GM18499 (cell line): ENCODE data around the gene ZNF165.
"Not testable (repeated sequence)": the region's sequence is repeated elsewhere in the genome, so short reads cannot be mapped to it uniquely, and the experiment has no call there.

Experiments
- ATAC-seq: cut with Tn5 transposase; IDR thresholded peaks from one replicate; pipeline ENCODE4 v1.9.1; 2021; ENCODE audit warnings: moderate number of reproducible peaks; ENCODE audit not compliant: insufficient read depth, unreplicated experiment

ZNF165 gene

DNA sequence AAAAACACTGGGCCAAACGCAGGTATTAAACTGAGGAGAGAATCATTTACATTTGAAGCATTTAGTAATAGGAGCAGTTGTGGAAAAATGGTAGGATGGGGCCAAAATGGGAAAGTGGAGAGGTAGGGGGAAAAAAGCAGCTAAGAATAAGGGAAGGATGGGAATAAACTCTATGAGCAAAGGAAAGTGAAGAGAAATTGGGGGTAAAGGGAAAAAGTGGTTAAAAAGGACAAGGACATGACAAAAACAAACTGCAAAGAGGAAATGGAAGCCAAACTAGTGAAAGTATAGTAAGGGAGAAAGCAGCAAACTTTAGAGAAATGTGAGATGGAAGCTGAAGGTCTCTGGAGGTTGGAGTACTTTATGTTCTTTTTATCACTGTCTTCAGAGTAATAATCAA is 37.8 kb downstream of the ZNF165 start:
- no peak for ATAC-seq

DNA sequence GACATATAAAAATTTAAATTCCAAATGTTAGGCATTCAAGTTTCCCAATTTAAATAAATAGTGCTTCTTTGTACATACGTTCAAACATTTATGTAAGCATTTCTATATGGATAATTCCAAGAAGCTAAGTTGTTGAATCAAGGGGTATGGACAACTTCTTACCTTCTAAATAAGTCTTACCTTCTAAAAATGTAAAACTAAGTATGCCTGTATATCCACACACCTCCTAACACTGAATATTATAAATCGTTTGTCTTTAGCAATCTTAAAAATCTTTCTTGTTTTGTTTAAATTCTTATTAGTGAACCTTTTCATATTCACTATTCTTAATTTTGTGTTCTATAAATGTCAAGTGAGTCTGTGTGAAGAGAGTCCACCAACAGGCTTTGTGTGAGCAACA is 41.5 kb downstream of the ZNF165 start:
- ATAC-seq, result no peak

DNA sequence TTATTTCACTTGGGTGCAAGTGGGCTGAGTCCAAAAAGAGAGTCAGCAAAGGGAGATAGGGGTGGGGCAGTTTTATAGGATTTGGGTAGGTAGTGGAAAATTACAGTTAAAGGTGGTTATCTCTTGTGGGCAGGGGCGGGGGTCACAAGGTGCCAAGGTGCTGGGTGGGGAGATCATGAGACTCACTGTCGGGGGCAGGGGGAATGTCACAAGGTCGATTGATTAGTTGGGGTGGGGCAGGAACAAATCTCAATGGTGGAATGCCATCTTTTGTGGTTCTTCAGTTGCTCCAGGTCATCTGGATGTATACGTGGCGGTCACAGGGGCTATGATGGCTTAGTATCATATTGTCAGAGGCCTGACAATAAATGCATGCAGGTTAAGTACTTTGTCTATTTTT is 41.9 kb downstream of the ZNF165 start:
- not testable (repeated sequence) for ATAC-seq

DNA sequence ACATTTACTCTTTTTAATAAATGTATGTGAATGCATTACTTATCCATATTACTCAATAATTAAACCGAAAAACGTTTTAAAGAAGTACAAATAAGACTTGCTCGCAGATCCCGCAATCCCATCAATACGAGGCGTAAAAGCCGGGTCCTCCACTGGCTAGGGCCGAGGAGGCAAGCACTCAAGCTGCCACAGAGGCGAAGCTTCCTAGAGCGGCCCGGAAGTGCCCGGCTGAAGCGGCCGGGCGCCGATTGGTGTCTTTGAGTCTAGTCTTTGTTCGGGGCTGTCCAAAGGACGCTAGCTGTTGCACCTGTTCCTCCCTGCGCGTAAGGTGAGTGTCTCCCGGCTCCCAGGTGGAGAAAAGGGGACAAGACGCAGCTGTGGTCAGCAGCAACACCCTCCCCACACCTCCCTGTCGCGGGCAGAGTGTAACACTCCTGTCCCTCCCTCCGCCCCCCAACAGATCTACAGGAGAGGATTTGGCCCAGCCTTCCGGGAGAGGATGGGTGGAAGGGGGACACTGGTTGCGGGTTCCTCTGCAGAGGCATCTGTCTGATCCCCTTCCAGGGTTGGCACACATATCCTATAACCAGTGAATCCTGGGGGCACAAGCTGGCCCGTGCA is 44.1 kb downstream of the ZNF165 start, which contains the start of gene ZSCAN16:
Gene ZSCAN16, plus strand, starts transcription at position 260 of the 621 bp plus-strand sequence. CDS start 835 bp downstream, outside the sequence.
- peak; percentile 51 for ATAC-seq

DNA sequence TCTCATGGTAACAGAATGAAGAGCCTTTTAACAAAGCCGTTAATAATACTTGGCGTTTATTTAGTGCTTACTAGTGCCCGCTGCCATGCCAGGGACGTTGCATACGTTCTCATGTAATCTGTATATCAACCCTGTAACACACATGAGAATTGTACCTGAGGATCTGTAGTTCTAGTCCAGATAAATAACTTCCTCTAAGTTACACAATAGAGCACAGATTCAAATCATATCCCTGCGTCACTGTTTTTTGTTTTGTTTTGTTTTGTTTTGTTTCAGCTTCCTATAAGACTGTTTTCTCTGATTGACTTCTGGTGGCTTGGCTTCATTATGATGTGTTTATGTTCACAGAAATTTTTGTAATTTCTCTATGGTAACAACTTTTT is 44.6 kb downstream of the ZNF165 start:
- no peak for ATAC-seq

DNA sequence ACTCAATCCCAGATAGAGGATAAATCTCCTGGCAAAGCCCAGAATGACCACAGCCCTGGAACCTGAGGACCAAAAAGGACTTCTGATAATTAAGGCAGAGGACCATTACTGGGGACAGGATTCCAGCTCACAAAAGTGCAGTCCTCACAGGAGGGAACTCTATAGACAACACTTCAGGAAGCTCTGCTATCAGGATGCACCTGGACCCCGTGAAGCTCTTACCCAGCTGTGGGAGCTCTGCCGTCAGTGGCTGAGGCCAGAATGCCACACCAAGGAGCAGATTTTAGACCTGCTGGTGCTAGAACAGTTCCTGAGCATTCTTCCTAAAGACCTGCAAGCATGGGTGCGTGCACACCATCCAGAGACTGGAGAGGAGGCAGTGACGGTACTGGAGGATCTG is 45.0 kb downstream of the ZNF165 start:
- no peak for ATAC-seq

DNA sequence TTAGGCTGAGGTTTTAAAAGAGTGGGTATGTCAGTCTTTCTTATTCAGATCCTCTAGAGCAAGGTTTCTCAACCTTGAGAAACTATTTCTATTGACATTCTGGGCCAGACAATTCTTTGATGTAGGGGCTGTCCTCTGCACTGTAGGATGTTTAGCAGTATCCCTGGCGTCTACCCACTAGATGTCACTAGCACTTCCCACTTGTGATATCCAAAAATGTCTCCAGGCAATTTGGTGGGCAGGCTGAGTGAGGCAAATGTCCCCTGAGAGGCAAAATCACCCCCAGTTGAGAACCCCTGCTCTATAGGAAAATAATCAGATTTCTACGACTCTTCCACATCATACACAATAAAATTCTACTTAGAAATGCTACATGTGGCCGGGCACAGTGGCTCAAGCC is 53.6 kb downstream of the ZNF165 start:
- no peak for ATAC-seq

DNA sequence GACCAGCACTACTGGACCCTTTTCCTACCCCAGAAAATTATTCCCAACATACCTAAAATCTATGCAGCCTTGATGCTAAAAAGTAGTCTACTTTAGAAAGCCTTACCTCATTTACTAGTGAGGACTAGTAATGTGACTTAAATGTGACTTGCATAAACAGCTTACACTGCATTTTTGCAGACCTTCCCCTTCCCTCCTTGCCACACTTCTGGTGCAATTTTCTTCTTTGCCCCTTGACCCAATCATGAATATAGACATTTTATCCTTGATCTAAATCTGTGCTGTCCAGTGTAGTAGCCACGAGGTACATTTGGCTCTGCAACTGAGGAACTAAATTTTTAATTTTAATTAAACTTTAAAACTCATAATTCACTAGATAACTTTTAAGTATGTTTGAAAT is 54.3 kb downstream of the ZNF165 start:
- ATAC-seq, result no peak

DNA sequence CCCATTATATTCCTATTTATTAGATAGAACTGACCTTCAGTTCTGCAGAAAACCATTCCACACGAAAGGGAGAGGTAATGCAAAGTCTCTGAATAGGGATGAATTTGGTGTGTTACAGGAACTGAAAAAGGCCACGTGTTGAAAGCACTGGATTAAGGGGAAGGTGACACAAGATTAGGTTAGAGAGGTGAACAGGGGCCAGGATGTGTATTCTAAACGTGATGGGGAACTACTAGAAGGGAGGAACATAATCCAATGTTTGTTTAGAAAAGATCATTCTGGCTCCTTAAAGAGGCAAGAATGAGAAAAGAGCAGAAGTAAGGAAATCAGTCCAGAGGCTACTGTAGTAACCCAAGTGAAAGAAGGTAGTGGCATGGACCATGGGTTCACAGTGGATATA is 55.0 kb downstream of the ZNF165 start:
- no peak for ATAC-seq

DNA sequence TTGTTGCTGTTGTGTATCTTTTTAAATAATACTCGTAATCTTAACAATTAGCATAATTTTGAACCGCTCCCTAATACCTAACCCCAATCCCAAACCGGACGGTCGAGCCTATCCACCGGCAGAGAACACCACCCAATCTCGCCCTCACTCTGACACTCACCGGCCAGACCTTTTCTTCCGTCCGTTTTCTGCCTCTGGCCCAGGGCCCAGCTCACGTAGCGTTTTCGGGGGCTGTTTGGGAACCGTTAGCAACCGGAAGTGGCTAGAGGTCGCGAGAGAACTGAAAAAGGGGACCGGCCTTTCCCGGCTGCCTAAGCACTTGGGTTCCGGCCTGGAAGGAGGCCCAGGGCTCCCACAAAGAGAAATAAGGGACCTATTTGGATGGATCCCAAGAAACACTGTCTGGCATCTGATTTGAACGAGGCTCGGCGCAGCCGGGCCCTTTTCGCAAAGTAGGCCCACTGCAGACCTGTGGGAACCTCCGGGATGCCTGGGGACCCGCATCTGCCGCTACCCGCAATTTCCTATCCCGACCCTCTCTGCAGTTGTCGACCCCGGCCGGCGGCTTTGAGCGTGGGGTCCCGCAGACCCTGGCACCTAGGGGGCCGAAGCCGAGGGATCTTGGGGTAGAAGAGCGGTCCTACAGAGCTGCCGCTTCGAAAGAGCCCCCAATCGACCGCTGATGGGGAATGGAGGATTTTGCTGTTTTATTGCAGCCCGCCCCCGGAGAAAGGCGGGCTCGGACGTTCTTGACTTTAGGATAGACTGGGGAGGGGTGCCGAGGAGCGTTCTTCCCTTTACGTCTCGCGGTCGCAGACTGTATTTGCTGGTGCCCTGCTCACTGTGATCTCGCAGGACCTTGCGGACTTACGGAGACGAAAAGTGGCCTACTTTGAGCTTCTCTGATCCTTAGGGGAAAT is 56.5 kb downstream of the ZNF165 start:
- ATAC-seq, result peak; percentile 36

DNA sequence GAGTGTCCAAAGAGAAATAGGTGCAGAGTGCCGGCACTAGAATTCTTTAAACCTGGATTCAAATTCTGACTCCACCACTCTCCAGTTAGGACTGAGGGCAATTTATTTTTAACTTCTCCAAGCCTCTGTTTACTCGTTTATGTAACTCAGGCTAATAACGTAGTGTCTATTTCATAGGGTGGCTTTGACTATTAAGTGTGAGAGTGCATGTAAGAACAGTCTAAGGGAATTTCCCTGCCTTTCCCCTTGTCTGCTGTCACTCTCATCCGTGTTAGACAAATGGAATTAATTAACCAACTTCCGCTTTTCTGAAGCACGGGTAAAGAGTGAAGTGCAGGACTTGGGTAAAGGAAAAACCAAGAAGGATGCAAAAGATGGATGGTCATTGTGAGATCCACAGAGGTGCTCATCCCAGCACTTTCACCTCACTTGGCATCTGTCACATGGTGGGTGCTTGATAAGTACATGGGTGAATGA is 57.2 kb downstream of the ZNF165 start:
- ATAC-seq, result no peak
